Fibroblast of pulmonary artery (primary cell): ENCODE measurements around the gene TGFBI.

Experiments used
- DNase-seq: peaks from one replicate; pipeline ENCODE4 v3.0.0-alpha.2; 2010; ENCODE audit warnings: low read depth
- H3K4me3 ChIP-seq: replicated peaks from 2 replicates; pipeline ENCODE4 v1.5.1; 2011; ENCODE audit warnings: low read depth, mild to moderate bottlenecking, control low read depth, low read length, moderate library complexity
- TF ChIP-seq, protein P1 (sequence below): IDR thresholded peaks from 2 replicates; pipeline ENCODE4 v1.5.1; 2011; ENCODE audit warnings: mild to moderate bottlenecking, control low read depth, low read length, inconsistent platforms; ENCODE audit errors: missing control alignments

Gene TGFBI

DNA sequence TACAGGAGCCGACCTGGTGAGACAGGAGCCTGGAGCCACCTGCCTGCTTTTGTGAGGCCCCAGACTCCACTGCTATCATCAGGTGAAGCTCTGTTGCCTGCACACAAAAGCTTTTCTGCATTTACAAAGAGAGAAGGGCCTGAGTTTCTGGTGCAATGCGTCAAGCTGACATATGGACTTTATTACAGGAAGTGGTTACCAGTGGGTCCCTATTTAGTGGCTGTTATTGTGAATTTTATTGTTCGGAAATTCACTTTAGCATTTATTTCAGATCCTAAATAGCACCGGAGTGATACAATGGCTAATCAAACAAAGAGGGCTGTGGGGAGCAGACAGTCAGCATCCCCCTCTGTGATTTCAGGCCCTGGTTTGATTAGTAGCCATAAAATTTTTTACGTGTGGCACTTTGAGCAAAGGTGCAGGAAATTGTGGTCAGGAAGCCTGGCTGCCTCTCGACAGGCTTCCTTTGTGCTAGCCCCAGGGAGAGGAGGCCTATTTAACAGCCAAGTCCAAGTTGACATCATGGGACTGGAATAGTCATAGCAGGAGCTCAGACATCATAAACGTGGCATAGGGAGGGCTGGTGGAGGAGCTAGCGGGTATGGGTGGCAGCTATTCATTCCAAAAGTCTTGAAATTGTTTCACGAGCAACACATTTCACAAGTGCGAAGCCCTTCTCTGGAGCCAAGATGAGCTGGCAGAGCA, 8.4 kb downstream of the TGFBI start:
- DNase-seq, result peak; percentile 66
- TF ChIP-seq, protein P1, sequence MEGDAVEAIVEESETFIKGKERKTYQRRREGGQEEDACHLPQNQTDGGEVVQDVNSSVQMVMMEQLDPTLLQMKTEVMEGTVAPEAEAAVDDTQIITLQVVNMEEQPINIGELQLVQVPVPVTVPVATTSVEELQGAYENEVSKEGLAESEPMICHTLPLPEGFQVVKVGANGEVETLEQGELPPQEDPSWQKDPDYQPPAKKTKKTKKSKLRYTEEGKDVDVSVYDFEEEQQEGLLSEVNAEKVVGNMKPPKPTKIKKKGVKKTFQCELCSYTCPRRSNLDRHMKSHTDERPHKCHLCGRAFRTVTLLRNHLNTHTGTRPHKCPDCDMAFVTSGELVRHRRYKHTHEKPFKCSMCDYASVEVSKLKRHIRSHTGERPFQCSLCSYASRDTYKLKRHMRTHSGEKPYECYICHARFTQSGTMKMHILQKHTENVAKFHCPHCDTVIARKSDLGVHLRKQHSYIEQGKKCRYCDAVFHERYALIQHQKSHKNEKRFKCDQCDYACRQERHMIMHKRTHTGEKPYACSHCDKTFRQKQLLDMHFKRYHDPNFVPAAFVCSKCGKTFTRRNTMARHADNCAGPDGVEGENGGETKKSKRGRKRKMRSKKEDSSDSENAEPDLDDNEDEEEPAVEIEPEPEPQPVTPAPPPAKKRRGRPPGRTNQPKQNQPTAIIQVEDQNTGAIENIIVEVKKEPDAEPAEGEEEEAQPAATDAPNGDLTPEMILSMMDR, result no peak
- H3K4me3 ChIP-seq, result no peak overlapping the region

DNA sequence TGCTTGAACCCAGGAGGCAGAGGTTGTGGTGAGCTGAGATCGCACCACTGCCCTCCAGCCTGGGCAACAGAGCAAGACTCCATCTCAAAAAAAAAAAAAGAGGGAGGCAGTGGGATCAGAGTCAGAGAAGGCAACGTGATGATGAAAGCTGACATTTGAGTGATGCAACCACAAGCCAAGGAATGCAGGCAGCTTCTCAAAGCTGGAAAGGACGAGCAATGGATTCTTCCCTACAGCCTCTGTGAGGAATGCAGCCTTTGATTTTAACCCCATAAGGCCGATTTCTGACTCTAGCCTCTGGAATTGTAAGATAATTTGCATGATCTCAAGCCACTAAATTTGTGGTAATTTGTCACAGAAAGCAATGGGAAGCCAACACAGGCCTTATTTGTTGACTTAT, 9.8 kb downstream of the TGFBI start:
- DNase-seq, result peak; percentile 56
- TF ChIP-seq, protein P1, result no peak
- H3K4me3 ChIP-seq, result no peak overlapping the region

DNA sequence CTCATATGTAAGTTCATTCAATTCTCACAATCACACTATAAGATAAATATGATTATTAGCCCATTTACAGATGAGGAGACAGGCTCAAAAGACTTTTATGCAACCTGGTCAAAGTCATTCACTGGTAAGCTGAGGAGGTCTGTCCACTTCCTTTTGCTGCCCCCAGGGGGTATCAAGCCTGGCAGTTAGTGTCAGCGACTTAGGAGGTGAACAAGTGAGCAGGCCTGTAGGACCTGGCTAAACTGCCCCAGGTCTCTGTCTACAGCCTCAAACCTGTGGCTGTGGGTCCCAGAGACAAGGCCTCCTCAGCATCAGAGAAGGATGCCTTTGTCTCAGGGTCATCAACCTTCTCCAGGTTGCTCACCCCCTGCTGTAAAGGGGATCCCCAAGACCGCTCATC, 10.4 kb downstream of the TGFBI start:
- TF ChIP-seq, protein P1, result no peak
- no peak overlapping the region for H3K4me3 ChIP-seq
- DNase-seq, result no peak

DNA sequence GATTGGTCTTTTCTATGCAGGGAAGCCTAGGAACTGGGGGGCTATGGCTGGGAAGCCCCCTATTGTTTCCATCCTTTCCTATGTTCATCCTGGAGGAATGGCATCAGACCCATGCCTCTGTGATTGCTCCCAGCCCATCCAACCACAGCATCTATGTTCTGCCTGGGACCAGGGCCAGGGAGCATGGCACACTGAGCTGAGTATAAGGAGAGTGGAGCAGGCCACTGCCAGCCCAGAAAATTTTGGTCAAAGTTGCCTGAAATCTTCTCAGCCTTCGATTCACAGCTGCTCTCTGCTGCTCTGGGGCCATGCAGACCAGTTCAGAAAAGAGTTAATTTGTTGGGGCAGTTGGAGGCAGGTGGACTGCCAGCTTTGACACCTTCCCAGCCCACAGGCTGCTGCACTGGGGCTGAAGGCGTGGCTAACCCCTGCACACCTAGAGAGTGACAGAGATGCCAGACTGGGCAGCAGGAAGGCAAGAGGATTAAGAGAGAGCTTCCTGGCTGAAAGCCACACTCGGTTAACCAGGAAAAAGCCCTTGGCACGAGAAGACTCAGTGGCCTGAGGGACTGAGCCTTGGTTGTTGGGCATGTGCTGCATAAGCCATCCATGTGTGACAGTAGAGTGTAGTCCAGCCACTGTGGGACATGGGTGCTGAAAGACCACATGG, 12.1 kb downstream of the TGFBI start:
- no peak overlapping the region for H3K4me3 ChIP-seq
- TF ChIP-seq, protein P1, result no peak
- no peak for DNase-seq

DNA sequence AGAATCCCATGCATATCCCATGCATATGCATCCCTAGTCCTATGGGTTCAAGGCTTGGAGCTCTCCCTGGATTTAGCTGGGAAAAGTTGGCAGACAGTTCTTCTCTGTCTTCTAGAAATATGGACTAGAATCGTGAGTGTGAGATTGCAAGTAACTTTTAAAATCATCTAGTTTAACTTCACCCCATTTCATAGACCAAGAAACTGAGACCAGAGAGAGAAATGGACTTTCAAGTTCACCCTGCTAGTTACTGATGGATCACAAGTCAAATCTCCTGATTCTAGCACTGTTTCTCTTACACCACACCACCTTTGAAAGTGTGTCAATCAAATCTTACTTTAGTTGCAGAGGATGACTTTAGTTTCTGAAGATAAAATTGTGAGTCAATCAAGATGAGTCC, 13.4 kb downstream of the TGFBI start:
- TF ChIP-seq, protein P1, result no peak
- no peak for DNase-seq

DNA sequence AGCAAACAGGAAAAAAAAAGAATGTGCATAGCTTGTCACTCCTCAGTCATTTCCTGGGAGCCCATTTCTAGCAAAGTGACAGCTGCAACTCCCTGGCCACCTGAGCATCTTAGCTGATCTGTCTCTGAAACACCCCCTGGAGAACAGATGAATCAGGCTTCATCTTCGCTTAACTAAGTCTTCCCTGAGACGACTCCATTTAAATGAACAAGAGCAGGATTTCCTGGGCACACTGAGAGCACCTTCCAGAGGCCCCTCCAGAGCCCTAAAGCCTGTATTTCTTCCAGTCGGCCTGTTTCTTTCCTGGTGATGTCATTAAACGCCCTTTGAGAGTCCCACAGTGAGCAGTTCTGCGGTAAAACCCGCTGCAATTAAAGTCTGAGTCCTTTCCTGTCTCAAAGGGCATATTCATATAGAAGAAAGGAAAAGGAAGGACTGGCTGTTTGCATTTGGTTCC, 13.9 kb downstream of the TGFBI start:
- DNase-seq, result no peak

More for the DNA sequence above, 13.4 kb downstream of the TGFBI start:
- H3K4me3 ChIP-seq, result no peak overlapping the region

More for the DNA sequence above, 13.9 kb downstream of the TGFBI start:
- H3K4me3 ChIP-seq, result no peak overlapping the region
- TF ChIP-seq, protein P1, result no peak
